Thoracic aorta (tissue), 2 donors: ENCODE results near the gene RHPN2. TPM values are rescaled to one million over a fixed set of nuclear protein-coding genes. Genes with fewer than 3 reads are reported as not detected.

Source experiments
- ATAC-seq: fragments of 150-250 bp; one replicate; pipeline ENCODE4 v1.8.0; 2017; ENCODE audit warnings: low read depth; ENCODE audit not compliant: insufficient number of reproducible peaks, low FRiP score
- DNase-seq: peaks from one replicate; pipeline ENCODE4 v3.0.0-alpha.2; 2020; ENCODE audit warnings: low spot score
- H3K27ac ChIP-seq, 2 donors: fragments of 200-600 bp; sonication (generic); 1 replicate in 1 of 2; 2 replicates in 1 of 2; pipeline ENCODE4 v1.5.1; 2016; ENCODE audit warnings: mild to moderate bottlenecking in 2 of 2, moderate library complexity in 2 of 2
- H3K27me3 ChIP-seq: fragments of 200-600 bp; sonication (generic); replicated peaks from 2 replicates; pipeline ENCODE4 v1.6.0; 2016; ENCODE audit warnings: mild to moderate bottlenecking; ENCODE audit not compliant: insufficient read depth
- H3K36me3 ChIP-seq: fragments of 200-600 bp; sonication (generic); one replicate; pipeline ENCODE4 v1.5.1; 2016
- H3K4me1 ChIP-seq, 2 donors: fragments of 200-600 bp; sonication (generic); 1 replicate in 1 of 2; 2 replicates in 1 of 2; pipeline versions ENCODE4 v1.5.1 to v1.6.0; 2016; ENCODE audit warnings: low read depth in 2 of 2, mild to moderate bottlenecking in 1 of 2; ENCODE audit not compliant: control insufficient read depth in 1 of 2
- H3K4me3 ChIP-seq: fragments of 200-600 bp; sonication (generic); 2 replicates; pipeline ENCODE4 v1.5.1; 2016; ENCODE audit warnings: mild to moderate bottlenecking
- H3K9me3 ChIP-seq: fragments of 200-600 bp; sonication (generic); 2 replicates; pipeline ENCODE4 v1.5.1; 2016
- CTCF ChIP-seq: fragments of 200-600 bp; sonication (generic); IDR thresholded peaks from one replicate; pipeline ENCODE4 v1.5.1; 2019; ENCODE audit warnings: antibody characterized with exemption
- total RNA-seq, 2 donors: library from RNA; depleted of rRNA; stranded (reverse); fragments of >200 nt; gene quantifications; one replicate each; pipeline versions ENCODE4 v1.1.0 to v1.2.3, GENCODE V29; 2016

Gene RHPN2
- total RNA-seq, 2 donors from 2014 or later: 0.81 to 2.4 TPM

DNA sequence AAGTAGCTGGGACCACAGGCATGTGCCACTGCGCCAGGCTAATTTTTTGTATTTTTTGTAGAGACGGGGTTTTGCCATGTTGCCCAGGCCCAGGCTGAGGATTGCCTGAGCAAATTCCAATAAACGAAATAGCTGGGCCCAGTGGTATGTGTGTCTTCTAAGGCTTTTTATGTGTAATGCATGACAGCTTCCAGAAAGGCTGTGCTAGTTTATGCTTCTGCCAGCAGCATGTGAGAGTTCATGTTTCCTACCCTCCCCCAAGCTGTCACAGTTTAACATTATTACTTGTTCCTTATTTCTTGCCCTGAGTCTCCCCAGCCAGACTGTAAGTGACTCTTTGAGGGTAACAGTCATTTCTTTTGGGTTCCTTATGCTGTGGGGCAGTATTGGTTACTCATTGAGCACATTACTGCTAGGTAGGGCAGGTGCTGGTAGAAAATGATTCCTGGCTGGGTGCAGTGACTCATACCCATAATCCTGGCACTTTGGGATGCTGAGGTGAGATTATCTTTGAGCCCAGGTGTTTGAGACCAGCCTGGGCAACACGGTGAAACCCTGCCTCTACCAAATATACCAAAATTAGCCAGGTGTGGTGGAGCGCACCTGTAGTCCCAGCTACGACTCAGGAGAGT is 29.9 kb upstream of the RHPN2 start:
- no peak overlapping the region for H3K4me3 ChIP-seq
- no peak for TF ChIP-seq CTCF
- ATAC-seq (no peak), DNase-seq (no peak)
- no peaks in the 10 kb centered on the region for H3K27me3 ChIP-seq
- no peaks in the 10 kb centered on the region for H3K9me3 ChIP-seq
- H3K36me3 ChIP-seq: peaks cover 61% of the 10 kb centered on the region
- H3K4me1 ChIP-seq: no peaks in the 10 kb centered on the region
- no peak overlapping the region for H3K27ac ChIP-seq

DNA sequence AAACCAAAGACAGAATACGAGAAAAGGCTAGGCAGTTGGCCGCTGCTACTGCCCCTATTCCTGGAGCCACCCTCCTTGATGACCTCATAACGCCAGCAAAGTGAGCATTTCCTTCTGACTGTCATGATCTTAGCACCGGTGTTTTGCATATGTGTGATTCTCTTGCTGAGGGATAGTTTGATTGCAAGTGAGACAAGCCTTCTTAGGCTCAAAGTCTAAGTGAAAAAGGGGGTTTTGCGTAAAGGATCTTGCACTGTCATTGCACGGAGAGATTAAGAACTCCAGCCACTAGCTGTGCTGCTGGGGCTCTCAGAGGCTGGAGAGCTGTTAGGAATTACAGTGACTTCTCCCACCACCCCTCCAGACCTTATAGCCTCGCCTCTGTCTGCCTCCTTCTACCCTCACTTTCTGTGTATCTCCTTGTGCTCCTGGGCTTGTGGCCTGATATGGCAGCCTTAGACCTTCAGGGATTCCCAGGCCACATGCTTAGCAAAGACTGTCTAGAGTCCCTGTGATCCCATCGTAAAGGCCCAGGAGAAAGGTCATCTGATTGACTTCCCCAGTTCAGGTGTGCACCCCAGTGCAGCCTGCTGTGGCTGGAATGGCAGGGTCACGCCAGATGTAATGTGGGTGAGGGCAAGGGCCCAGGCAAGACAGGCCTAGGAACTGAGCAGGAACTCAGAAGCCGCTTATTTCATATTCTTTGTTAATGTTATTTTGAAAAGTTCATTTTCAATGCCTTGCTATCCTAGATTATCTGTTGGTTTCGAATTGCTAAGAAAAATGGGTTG is 28.9 kb upstream of the RHPN2 start:
- Histone ChIP-seq H3K27me3 (no peaks in the 10 kb centered on the region), H3K4me3 (no peak overlapping the region), H3K9me3 (no peaks in the 10 kb centered on the region), H3K36me3 (peaks cover 68% of the 10 kb centered on the region), H3K27ac (no peak overlapping the region), H3K4me1 (no peaks in the 10 kb centered on the region)
- DNase-seq (no peak), ATAC-seq (no peak)
- TF ChIP-seq CTCF: no peak

- Histone ChIP-seq H3K27ac (no peak overlapping the region), H3K36me3 (peaks cover 46% of the 10 kb centered on the region), H3K9me3 (no peaks in the 10 kb centered on the region), H3K4me1 (no peaks in the 10 kb centered on the region), H3K27me3 (no peaks in the 10 kb centered on the region), H3K4me3 (no peak overlapping the region)
- no peak for ATAC-seq
- DNase-seq: no peak
- TF ChIP-seq CTCF: no peak
These were observed 25.5 kb upstream of the RHPN2 start for GRCh38 chr19:33090179-33090578.

- H3K4me1 ChIP-seq: no peaks in the 10 kb centered on the region
- peaks cover 39% of the 10 kb centered on the region for H3K36me3 ChIP-seq
- TF ChIP-seq CTCF: no peak
- DNase-seq (no peak), ATAC-seq (no peak)
- H3K9me3 ChIP-seq: no peaks in the 10 kb centered on the region
- H3K27ac ChIP-seq: no peak overlapping the region
- no peak overlapping the region for H3K4me3 ChIP-seq
- H3K27me3 ChIP-seq: no peaks in the 10 kb centered on the region
These were observed 24.3 kb upstream of the RHPN2 start for GRCh38 chr19:33089010-33089409.

DNA sequence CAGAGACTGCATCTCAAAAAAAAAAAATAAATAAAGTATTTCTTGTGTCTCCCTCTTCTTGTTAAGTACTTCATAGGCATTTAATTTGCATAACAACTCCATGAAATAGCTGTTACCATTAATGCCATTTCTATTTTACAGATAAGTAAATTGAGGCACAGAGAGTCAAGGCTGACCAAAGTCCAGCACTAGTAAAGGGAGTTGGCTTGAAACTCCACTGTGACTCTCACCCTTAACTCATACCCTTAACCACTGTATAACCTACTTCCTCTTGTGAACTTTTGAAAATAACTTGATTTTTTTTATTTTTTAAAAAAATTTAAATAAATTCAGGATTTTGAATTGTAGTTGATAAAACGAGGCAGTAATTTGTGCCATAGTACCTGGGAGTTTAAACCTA is 22.3 kb upstream of the RHPN2 start:
- H3K36me3 ChIP-seq: peaks cover 23% of the 10 kb centered on the region
- H3K27me3 ChIP-seq: no peaks in the 10 kb centered on the region
- no peak overlapping the region for H3K27ac ChIP-seq
- H3K9me3 ChIP-seq: no peaks in the 10 kb centered on the region
- peaks cover 2 to 6% of the 10 kb centered on the region in 2 donors for H3K4me1 ChIP-seq
- TF ChIP-seq CTCF: no peak
- ATAC-seq: no peak
- H3K4me3 ChIP-seq: no peak overlapping the region
- DNase-seq: no peak
